H1 (cell line): ENCODE data around the gene PTGER3.
A peak's percentile ranks its signal among the peaks of the same experiment; 100 is the strongest.

Experiments used
- SP1 ChIP-seq: IDR thresholded peaks from 2 replicates; pipeline ENCODE4 v1.6.1; 2011; ENCODE audit warnings: low read depth, low read length
- TF ChIP-seq, protein P1 (sequence below): IDR thresholded peaks from 2 replicates; pipeline ENCODE4 v1.6.1; 2012; ENCODE audit warnings: inconsistent platforms
- TF ChIP-seq, protein P2 (sequence below), 3 experiments: IDR thresholded peaks; 1 replicate in 2 of 3; 2 replicates in 1 of 3; pipeline versions ENCODE4 v1.5.1 to v1.6.1; 2011; ENCODE audit warnings: low read length in 3 of 3, mild to moderate bottlenecking in 3 of 3, inconsistent platforms in 2 of 3, low read depth in 1 of 3, moderate library complexity in 1 of 3; ENCODE audit not compliant: insufficient read depth in 1 of 3; ENCODE audit errors: control extremely low read depth in 1 of 3

DNA sequence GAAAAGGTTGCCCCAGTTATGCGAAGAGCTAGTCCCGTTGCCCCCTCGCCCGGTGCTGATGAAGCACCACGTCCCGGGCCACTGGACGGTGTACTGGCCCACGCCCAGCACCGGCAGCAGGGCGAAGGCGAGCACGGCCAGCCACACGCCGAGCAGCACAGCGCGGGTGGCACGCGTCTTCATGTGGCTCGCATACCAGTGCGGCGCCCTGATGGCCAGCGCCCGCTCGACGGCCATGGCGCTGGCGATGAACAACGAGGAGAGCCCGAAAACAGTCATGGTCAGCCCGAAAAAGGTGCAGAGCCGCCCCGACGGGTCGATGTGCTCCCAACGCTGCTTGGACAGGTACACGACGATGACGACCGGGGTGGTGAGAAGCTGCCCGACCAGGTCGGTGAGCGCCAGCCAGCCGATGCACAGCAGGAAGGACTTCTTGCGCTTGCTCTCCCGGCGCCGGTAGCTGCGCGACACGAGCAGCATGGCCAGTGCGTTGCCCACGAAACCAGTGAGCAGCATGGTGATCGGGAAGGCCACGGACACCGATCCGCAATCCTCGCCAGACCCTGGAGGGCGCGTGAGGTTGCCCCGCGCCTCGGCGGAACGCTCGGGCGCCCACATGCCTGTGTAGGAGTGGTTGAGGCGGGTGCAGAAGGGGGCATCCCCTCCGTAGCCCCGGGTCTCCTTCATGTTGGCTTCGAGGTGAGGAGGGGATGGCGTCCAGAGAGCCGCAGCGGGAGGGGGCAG is 553 bp downstream of the PTGER3 start:
- TF ChIP-seq, protein P1, sequence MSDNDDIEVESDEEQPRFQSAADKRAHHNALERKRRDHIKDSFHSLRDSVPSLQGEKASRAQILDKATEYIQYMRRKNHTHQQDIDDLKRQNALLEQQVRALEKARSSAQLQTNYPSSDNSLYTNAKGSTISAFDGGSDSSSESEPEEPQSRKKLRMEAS = peak; percentile 87
- TF ChIP-seq, protein P2, sequence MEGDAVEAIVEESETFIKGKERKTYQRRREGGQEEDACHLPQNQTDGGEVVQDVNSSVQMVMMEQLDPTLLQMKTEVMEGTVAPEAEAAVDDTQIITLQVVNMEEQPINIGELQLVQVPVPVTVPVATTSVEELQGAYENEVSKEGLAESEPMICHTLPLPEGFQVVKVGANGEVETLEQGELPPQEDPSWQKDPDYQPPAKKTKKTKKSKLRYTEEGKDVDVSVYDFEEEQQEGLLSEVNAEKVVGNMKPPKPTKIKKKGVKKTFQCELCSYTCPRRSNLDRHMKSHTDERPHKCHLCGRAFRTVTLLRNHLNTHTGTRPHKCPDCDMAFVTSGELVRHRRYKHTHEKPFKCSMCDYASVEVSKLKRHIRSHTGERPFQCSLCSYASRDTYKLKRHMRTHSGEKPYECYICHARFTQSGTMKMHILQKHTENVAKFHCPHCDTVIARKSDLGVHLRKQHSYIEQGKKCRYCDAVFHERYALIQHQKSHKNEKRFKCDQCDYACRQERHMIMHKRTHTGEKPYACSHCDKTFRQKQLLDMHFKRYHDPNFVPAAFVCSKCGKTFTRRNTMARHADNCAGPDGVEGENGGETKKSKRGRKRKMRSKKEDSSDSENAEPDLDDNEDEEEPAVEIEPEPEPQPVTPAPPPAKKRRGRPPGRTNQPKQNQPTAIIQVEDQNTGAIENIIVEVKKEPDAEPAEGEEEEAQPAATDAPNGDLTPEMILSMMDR (IDR thresholded peaks at IDR 0.05; ENCODE audit: control extremely low read depth in 1 of 3, insufficient read depth in 1 of 3, low read depth in 1 of 3, low read length in 3 of 3) = no peak
- no peak for TF ChIP-seq SP1
